ENCODE data around the gene RMI2. TPM values are rescaled to one million over a fixed set of nuclear protein-coding genes. Genes with fewer than 3 reads are reported as not detected.

Gene RMI2
- total and polyA plus RNA-seq, 7 donors: 0.36 to 19.3 (median 2.2) TPM

GRCh38 chr16:11360641-11361373 is 15.5 kb downstream of the RMI2 start:
- H3K9me3 ChIP-seq: no peaks in the 10 kb centered on the region
- intact Hi-C loops (cut with DNase I): no loop called here
- no peak overlapping the region for H3K4me3 ChIP-seq
- H3K4me1 ChIP-seq: peaks cover 0 to 21% (median 9%) of the 10 kb centered on the region in 4 donors
- TF ChIP-seq CTCF (IDR thresholded peaks at IDR 0.05) (no peak), POLR2A (IDR thresholded peaks at IDR 0.05) (no peak), POLR2AphosphoS5 (IDR thresholded peaks at IDR 0.05) (no peak), EP300 (IDR thresholded peaks at IDR 0.05) (no peak)
- no peaks in the 10 kb centered on the region for H3K27me3 ChIP-seq
- WGBS, 2 donors: 78 to 83% methylated on average over 13 of the region's 13 CpGs
- H3K27ac ChIP-seq: no peak overlapping the region
- H3K36me3 ChIP-seq: no peaks in the 10 kb centered on the region
- no peak for DNase-seq

GRCh38 chr16:11361701-11362451 is 16.6 kb downstream of the RMI2 start:
- intact Hi-C loops (cut with DNase I): no loop called here
- TF ChIP-seq POLR2AphosphoS5 (IDR thresholded peaks at IDR 0.05) (no peak), POLR2A (IDR thresholded peaks at IDR 0.05) (no peak), CTCF (IDR thresholded peaks at IDR 0.05) (no peak), EP300 (IDR thresholded peaks at IDR 0.05) (no peak)
- Histone ChIP-seq H3K4me3 (no peak overlapping the region), H3K27me3 (no peaks in the 10 kb centered on the region), H3K36me3 (no peaks in the 10 kb centered on the region), H3K4me1 (peaks cover 0 to 14% (median 7%) of the 10 kb centered on the region in 4 donors), H3K9me3 (no peaks in the 10 kb centered on the region), H3K27ac (no peak overlapping the region)
- DNase-seq: no peak
- 43 to 61% methylated on average over 16 of the region's 16 CpGs for WGBS, 2 donors

- no peak overlapping the region for H3K27ac ChIP-seq
- TF ChIP-seq POLR2AphosphoS5 (IDR thresholded peaks at IDR 0.05) (no peak), EP300 (IDR thresholded peaks at IDR 0.05) (no peak), POLR2A (IDR thresholded peaks at IDR 0.05) (no peak), CTCF (IDR thresholded peaks at IDR 0.05) (no peak)
- no peaks in the 10 kb centered on the region for H3K36me3 ChIP-seq
- no peaks in the 10 kb centered on the region for H3K27me3 ChIP-seq
- WGBS, 2 donors: 69 to 81% methylated on average over 7 of the region's 7 CpGs
- intact Hi-C loops (cut with DNase I): no loop called here
- no peak overlapping the region for H3K4me3 ChIP-seq
- no peaks in the 10 kb centered on the region for H3K9me3 ChIP-seq
- DNase-seq: no peak
- H3K4me1 ChIP-seq: no peaks in the 10 kb centered on the region
Observed at GRCh38 chr16:11363927-11364258, 18.6 kb downstream of the RMI2 start.

- DNase-seq: no peak
- intact Hi-C loops (cut with DNase I): no loop called here
- Histone ChIP-seq H3K4me1 (no peaks in the 10 kb centered on the region), H3K4me3 (no peak overlapping the region), H3K36me3 (no peaks in the 10 kb centered on the region), H3K27me3 (no peaks in the 10 kb centered on the region), H3K9me3 (no peaks in the 10 kb centered on the region), H3K27ac (no peak overlapping the region)
- 34 to 74% methylated on average over 5 of the region's 5 CpGs for WGBS, 2 donors
- TF ChIP-seq EP300 (IDR thresholded peaks at IDR 0.05) (no peak), CTCF (IDR thresholded peaks at IDR 0.05) (no peak), POLR2AphosphoS5 (IDR thresholded peaks at IDR 0.05) (no peak), POLR2A (IDR thresholded peaks at IDR 0.05) (no peak)
Observed at GRCh38 chr16:11367483-11367906, 22.2 kb downstream of the RMI2 start.
